ENCODE results near the gene CTDSP2. TPM values are rescaled to one million over a fixed set of nuclear protein-coding genes. Genes with fewer than 3 reads are reported as not detected.
"Not testable (repeated sequence)": the region's sequence is repeated elsewhere in the genome, so short reads cannot be mapped to it uniquely, and the experiment has no call there.

CTDSP2 gene
- total RNA-seq, 2 donors from 2014 or later = 170 to 222 TPM

GRCh38 chr12:57885207-57885606, 38.7 kb upstream of the CTDSP2 start:
- Histone ChIP-seq H3K36me3 (no peaks in the 10 kb centered on the region), H3K4me3 (no peak overlapping the region), H3K27ac (peak overlapping the region; percentile 41 to 98), H3K27me3 (replicated peaks; ENCODE audit: insufficient read depth) (no peaks in the 10 kb centered on the region), H3K4me1 (ENCODE audit: control insufficient read depth in 1 of 2, low read depth in 2 of 2) (peaks cover 26 to 45% of the 10 kb centered on the region in 2 donors), H3K9me3 (no peaks in the 10 kb centered on the region)
- no peak for ATAC-seq (ENCODE audit: insufficient number of reproducible peaks, low FRiP score, low read depth)
- DNase-seq (ENCODE audit: low spot score) = no peak
- TF ChIP-seq CTCF (IDR thresholded peaks at IDR 0.05) = no peak

DNA sequence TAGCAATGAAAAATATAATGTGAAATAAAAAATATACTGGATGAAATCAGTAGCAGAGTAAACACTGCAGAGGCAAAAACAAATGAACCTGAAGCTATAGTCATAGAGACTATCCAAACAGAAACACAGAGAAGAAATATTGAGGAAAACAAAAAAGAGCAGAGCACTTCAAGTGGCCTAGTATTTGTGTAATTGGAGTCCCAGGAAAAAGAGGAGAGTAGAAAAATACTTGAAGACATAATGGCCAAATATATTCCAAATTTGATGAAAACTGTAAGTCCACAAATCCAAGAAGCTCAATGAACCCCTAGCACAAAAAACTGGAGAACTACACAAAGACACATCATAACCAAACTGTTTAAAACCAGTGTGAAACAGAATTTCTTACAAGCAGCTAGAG, 37.2 kb upstream of the CTDSP2 start:
- Histone ChIP-seq H3K36me3 (no peaks in the 10 kb centered on the region), H3K4me1 (ENCODE audit: control insufficient read depth in 1 of 2, low read depth in 2 of 2) (peaks cover 15 to 30% of the 10 kb centered on the region in 2 donors), H3K27ac (peak overlapping the region in 1 of 2 donors; percentile 98), H3K27me3 (replicated peaks; ENCODE audit: insufficient read depth) (no peaks in the 10 kb centered on the region), H3K9me3 (no peaks in the 10 kb centered on the region), H3K4me3 (no peak overlapping the region)
- no peak for TF ChIP-seq CTCF (IDR thresholded peaks at IDR 0.05)
- DNase-seq (ENCODE audit: low spot score) (no peak), ATAC-seq (ENCODE audit: insufficient number of reproducible peaks, low FRiP score, low read depth) (no peak)

DNA sequence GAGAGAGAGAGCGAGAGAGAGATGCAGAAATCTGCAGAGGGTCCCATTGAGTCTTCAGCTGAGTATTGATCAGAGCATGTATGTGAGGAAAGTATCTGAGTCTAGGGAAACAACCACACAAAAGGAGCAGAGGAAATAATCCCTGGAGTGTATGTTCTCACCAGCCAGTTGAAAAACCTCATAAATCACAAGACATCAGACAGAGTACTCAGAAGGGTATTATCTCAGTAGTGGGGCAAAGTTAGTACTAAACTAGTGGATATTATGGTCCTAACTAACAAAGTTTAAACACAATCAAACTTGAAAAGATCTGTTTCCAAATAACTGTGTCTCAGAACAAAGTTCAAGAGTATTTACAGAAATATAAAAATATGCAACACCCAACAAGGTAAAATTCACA, 36.5 kb upstream of the CTDSP2 start:
- TF ChIP-seq CTCF (IDR thresholded peaks at IDR 0.05) = no peak
- DNase-seq (ENCODE audit: low spot score) = no peak
- Histone ChIP-seq H3K27ac (no peak overlapping the region), H3K4me1 (ENCODE audit: control insufficient read depth in 1 of 2, low read depth in 2 of 2) (peaks cover 12 to 24% of the 10 kb centered on the region in 2 donors), H3K36me3 (no peaks in the 10 kb centered on the region), H3K4me3 (no peak overlapping the region), H3K9me3 (no peaks in the 10 kb centered on the region), H3K27me3 (replicated peaks; ENCODE audit: insufficient read depth) (no peaks in the 10 kb centered on the region)
- ATAC-seq (ENCODE audit: insufficient number of reproducible peaks, low FRiP score, low read depth) = no peak

DNA sequence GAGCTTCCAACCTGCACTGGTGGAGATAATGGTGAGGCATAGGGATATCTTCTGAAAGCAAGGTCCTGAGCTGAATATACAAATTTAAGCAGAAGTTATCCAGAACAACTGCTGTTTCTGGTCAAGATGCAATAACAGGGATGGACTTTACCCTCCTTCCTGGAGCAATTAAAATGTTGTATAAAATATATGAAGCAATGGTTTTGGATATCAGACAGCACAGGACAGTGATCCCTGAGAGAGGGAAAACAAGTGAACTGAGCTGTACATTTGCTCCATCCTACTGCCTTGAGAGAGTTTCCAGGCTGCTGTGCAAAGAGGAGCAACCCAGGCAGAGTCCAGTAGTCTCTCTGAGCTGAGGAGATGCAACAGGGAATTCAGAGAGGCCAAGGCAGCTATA, 36.0 kb upstream of the CTDSP2 start:
- ATAC-seq (ENCODE audit: insufficient number of reproducible peaks, low FRiP score, low read depth) (no peak), DNase-seq (ENCODE audit: low spot score) (no peak)
- Histone ChIP-seq H3K4me3 (no peak overlapping the region), H3K27me3 (replicated peaks; ENCODE audit: insufficient read depth) (no peaks in the 10 kb centered on the region), H3K9me3 (no peaks in the 10 kb centered on the region), H3K4me1 (ENCODE audit: control insufficient read depth in 1 of 2, low read depth in 2 of 2) (peaks cover 10 to 20% of the 10 kb centered on the region in 2 donors), H3K36me3 (no peaks in the 10 kb centered on the region), H3K27ac (no peak overlapping the region)
- no peak for TF ChIP-seq CTCF (IDR thresholded peaks at IDR 0.05)

DNA sequence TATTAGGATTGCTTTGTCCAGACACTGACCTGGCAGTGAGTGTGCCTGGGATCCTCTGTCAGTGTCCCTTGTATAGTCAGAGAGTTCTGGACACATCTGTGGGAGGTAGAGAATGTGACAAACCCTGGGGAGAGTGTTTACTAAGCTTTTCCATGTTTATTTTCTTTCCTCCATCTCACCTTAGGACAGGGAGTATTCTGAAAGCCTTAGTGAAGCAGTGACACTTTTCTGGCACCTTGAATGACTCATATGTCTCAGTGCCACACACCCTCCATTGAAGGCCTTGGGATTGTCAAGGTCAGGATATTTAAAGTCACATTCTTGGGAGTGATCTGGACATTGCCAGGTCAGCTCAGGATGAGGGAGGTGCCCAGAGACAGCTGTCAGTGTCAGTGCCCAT, 34.9 kb upstream of the CTDSP2 start:
- no peaks in the 10 kb centered on the region for H3K36me3 ChIP-seq
- TF ChIP-seq CTCF (IDR thresholded peaks at IDR 0.05) = no peak
- ATAC-seq (ENCODE audit: insufficient number of reproducible peaks, low FRiP score, low read depth) = no peak
- peak overlapping the region in 1 of 2 donors; percentile 22 for H3K27ac ChIP-seq
- H3K9me3 ChIP-seq = no peaks in the 10 kb centered on the region
- no peak overlapping the region for H3K4me3 ChIP-seq
- no peak for DNase-seq (ENCODE audit: low spot score)
- H3K27me3 ChIP-seq (replicated peaks; ENCODE audit: insufficient read depth) = no peaks in the 10 kb centered on the region
- H3K4me1 ChIP-seq (ENCODE audit: control insufficient read depth in 1 of 2, low read depth in 2 of 2) = peaks cover under 1 to 20% of the 10 kb centered on the region in 2 donors

DNA sequence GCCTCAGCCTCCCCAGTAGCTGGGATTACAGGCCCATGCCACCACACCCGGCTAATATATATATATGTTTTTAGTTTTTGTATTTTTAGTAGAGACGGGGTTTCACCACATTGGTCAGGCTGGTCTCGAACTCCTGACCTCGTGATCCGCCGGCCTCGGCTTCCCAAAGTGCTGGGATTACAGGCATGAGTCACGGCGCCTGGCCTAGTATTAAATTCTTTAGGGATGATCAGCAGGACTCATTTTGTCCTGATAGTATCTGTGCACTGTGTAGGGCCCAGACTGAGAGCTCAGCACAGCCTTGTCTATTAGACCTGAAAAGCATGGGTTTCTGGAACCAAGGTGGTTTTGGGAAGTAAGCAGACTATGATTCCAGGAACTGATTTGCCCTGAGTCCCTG, 34.5 kb upstream of the CTDSP2 start:
- not testable (repeated sequence) for H3K4me3 ChIP-seq; H3K9me3 ChIP-seq; ATAC-seq (ENCODE audit: insufficient number of reproducible peaks, low FRiP score, low read depth); DNase-seq (ENCODE audit: low spot score); H3K36me3 ChIP-seq; H3K27me3 ChIP-seq (replicated peaks; ENCODE audit: insufficient read depth)
- Histone ChIP-seq H3K27ac (peak overlapping the region in 1 of 2 donors; percentile 22), H3K4me1 (ENCODE audit: control insufficient read depth in 1 of 2, low read depth in 2 of 2) (peaks cover 5 to 20% of the 10 kb centered on the region in 2 donors)
